Cardiac fibroblast (primary cell): ENCODE results near the gene OPRPN.

Experiments used
- DNase-seq, 2 donors: peaks; one replicate each; pipeline versions ENCODE4 v3.0.0 to v3.0.0-alpha.2; 2010; ENCODE audit warnings: low read depth in 2 of 2
- H3K4me3 ChIP-seq, 2 donors: replicated peaks in 1 of 2; 1 replicate in 1 of 2; 2 replicates in 1 of 2; pipeline ENCODE4 v1.5.1; 2011; ENCODE audit warnings: low read depth in 2 of 2, low read length in 2 of 2, mild to moderate bottlenecking in 2 of 2, moderate library complexity in 1 of 2
- CTCF ChIP-seq: IDR thresholded peaks from one replicate; pipeline ENCODE4 v1.5.1; 2011; ENCODE audit warnings: low read depth, mild to moderate bottlenecking, low read length, inconsistent platforms

Gene OPRPN

GRCh38 chr4:70367813-70368212 is 29.9 kb upstream of the OPRPN start:
- DNase-seq = no peak
- no peak for TF ChIP-seq CTCF

GRCh38 chr4:70371987-70372386 is 25.8 kb upstream of the OPRPN start:
- no peak for DNase-seq
- H3K4me3 ChIP-seq = no peak overlapping the region
- no peak for TF ChIP-seq CTCF

More at GRCh38 chr4:70367813-70368212, 29.9 kb upstream of the OPRPN start:
- no peak overlapping the region for H3K4me3 ChIP-seq

DNA sequence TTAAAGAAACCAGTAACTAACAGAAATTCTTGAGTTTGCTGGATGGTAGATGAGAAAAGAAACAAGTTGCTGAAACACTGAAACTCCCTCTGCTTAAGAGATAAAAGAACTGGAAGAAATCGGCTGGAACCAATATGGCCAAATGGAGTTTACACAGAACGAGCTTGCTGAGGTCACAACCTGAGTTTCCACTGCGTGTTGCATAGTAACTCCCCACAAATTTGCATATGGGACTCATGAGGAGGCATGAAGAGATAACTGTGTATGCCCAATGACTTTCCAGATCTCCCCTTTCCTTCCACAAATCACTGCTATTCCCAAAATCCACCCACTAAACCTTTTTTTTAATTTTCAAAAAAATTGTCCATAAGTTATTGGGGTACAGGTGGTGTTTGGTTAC is 25.0 kb upstream of the OPRPN start:
- no peak overlapping the region for H3K4me3 ChIP-seq
- TF ChIP-seq CTCF = no peak
- no peak for DNase-seq

DNA sequence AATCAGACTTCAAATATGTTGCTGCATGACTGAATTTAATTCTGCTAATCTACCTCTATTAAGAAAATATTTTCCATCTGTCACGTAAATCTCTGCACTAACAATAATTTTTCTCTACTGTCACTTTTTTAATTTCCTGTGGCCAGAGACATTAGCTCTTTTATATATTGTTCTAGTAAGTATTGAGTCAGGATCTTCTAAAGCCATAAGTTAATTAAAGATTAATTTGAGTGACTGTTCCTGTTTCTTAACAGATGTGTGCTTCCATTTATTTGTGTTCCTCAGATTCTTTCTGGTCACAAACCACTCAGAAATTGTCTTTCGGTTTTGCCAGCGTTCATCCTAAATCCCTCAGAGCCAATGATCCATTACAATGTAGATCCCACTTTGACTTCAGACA is 17.2 kb upstream of the OPRPN start:
- TF ChIP-seq CTCF = no peak
- DNase-seq = no peak
- H3K4me3 ChIP-seq = no peak overlapping the region

GRCh38 chr4:70382691-70383181 is 15.0 kb upstream of the OPRPN start, which contains the start of gene SMR3B:
Gene SMR3B (plus strand): TSS chr4:70383131. CDS start chr4:70384511, 1,380 bp downstream.
- no peak for DNase-seq
- H3K4me3 ChIP-seq = no peak within 1 kb of the TSS
- no peak for TF ChIP-seq CTCF

DNA sequence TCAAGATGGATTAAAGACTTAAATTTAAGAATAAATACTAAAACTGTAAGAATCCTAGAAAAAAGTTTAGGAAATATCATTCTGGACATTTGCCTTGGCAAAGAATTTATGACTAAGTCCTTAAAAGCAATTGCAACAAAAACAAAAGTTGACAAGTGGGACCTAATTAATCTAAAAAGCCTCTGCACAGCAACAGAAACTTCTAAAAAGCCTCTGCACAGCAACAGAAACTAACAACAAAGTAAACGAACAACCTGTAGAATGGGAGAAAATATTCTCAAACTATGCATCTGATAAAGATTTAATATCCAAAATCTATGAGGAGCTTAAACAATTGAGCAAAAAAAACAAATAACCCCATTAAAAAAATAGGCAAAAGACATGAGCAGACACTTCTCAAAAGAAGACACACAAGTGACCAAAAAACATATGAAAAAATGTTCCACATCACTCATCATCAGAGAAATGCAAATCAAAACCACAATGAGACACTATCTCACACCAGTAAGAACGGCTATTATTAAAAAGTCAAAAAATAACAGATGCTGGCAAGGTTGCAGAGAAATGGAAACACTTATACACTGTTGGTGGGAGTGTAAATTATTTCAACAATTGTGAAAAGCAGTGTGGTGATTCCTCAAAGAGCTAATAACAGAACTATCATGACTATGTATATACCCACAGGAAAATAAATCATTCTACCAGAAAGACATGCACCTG is 5.5 kb upstream of the OPRPN start:
- TF ChIP-seq CTCF = no peak
- no peak overlapping the region for H3K4me3 ChIP-seq
- no peak for DNase-seq
